Caco-2 (cell line): Measurements from ENCODE around the gene SLC26A9. TPM values are rescaled to one million over a fixed set of nuclear protein-coding genes. Genes with fewer than 3 reads are reported as not detected.

Source experiments
- BruUV-seq: library from RNA; stranded (reverse); fragments of 400-500 nt; replicated peaks from 2 replicates; lab custom pipeline; 2021; lab: Mats Ljungman, UMichigan
- CTCF ChIA-PET: fragments of 300-600 bp; sonication (Branson Sonifier 250); formaldehyde crosslinking; loops from one replicate; lab custom pipeline; 2022; ENCODE audit warnings: antibody characterized with exemption; lab: Charles Lee
- POLR2A ChIA-PET: fragments of 300-600 bp; sonication (Branson Sonifier 250); formaldehyde crosslinking; loops from one replicate; lab custom pipeline; 2022; ENCODE audit warnings: antibody characterized with exemption; lab: Charles Lee
- DNase-seq, 2 experiments: peaks; one replicate each; pipeline versions ENCODE4 v3.0.0 to v3.0.0-alpha.2; 2020 to 2022
- H3K27me3 ChIP-seq: replicated peaks from 2 replicates; pipeline ENCODE4 v1.6.0; 2011; ENCODE audit warnings: low read length; ENCODE audit not compliant: control insufficient read depth, insufficient read depth
- H3K36me3 ChIP-seq: 2 replicates; pipeline ENCODE4 v1.5.1; 2011; ENCODE audit warnings: low read length; ENCODE audit not compliant: control insufficient read depth, insufficient read depth
- H3K4me1 ChIP-seq: fragments of 250-450 bp; sonication (Bioruptor Pico); 2 replicates; pipeline ENCODE4 v1.5.1; 2020; ENCODE audit warnings: mild to moderate bottlenecking
- H3K4me3 ChIP-seq: 2 replicates; pipeline ENCODE4 v1.5.1; 2011; ENCODE audit warnings: low read depth, mild to moderate bottlenecking, control low read depth, low read length
- H3K9me3 ChIP-seq: fragments of 250-450 bp; sonication (Bioruptor Pico); 2 replicates; pipeline ENCODE4 v1.5.1; 2020; ENCODE audit warnings: mild to moderate bottlenecking, moderate library complexity
- H3K27ac Mint-ChIP-seq: one replicate; pipeline ENCODE4 v1.8.0; 2022; ENCODE audit warnings: mixed read lengths; ENCODE audit not compliant: unreplicated experiment
- H3K27me3 Mint-ChIP-seq: one replicate; pipeline ENCODE4 v1.8.0; 2022; ENCODE audit warnings: mixed read lengths; ENCODE audit not compliant: insufficient read depth, unreplicated experiment
- H3K36me3 Mint-ChIP-seq: one replicate; pipeline ENCODE4 v1.8.0; 2022; ENCODE audit warnings: mild to moderate bottlenecking, mixed read lengths; ENCODE audit not compliant: insufficient read depth, unreplicated experiment
- H3K4me1 Mint-ChIP-seq: one replicate; pipeline ENCODE4 v1.8.0; 2022; ENCODE audit warnings: low read depth, mixed read lengths; ENCODE audit not compliant: unreplicated experiment
- H3K4me3 Mint-ChIP-seq: one replicate; pipeline ENCODE4 v1.8.0; 2022; ENCODE audit warnings: mild to moderate bottlenecking, moderate library complexity, mixed read lengths; ENCODE audit not compliant: unreplicated experiment
- H3K9me3 Mint-ChIP-seq: one replicate; pipeline ENCODE4 v1.8.0; 2022; ENCODE audit warnings: mixed read lengths; ENCODE audit not compliant: unreplicated experiment
- intact Hi-C: fragments of 100-400 bp; cut with micrococcal nuclease; formaldehyde crosslinking; loops from one replicate; pipeline ENCODE4 v1.10.0; 2022; ENCODE audit not compliant: unreplicated experiment
- total RNA-seq: library from RNA; stranded (reverse); gene quantifications from 2 replicates; pipeline ENCODE4 v1.2.3, GENCODE V29; 2022
- TF ChIP-seq, protein P1 (sequence below), 2 experiments: fragments of 200-600 bp in 1 of 2; IDR thresholded peaks; 1 replicate in 1 of 2; 2 replicates in 1 of 2; pipeline versions ENCODE4 v1.5.1 to v1.8.0; 2011 to 2022; ENCODE audit warnings: antibody characterized with exemption in 1 of 2, control low read depth in 1 of 2, inconsistent platforms in 1 of 2, low read depth in 1 of 2, low read length in 1 of 2, mild to moderate bottlenecking in 1 of 2, moderate library complexity in 1 of 2; ENCODE audit not compliant: insufficient read depth in 1 of 2, severe bottlenecking in 1 of 2, unreplicated experiment in 1 of 2

Gene SLC26A9
- total RNA-seq, 1 experiment from 2014 or later: not detected

DNA sequence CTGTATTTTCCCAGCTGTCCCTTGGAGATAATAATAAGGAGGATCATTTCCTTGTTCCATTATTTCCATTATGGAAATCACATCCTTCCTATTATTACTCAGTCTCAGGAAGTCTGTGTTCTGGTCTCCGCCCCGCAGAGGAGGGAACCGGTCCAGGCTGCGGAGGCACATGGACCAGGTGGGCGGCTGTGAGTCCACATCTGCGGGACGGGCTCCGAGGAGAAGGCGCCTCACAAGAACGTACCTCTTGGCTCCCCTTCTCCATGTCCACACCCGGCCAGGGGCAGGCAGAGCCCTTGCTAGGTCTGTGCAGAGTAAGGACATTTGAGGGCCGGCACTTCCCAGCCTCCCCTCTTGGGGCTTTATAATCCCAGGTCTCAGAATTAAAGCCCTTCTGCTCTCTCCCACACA lies 45.3 kb upstream of the SLC26A9 start:
- Histone ChIP-seq H3K36me3 (no peaks in the 10 kb centered on the region), H3K4me3 (no peak overlapping the region), H3K9me3 (no peaks in the 10 kb centered on the region), H3K27me3 (no peaks in the 10 kb centered on the region; the same call in 1 of the 2 replicates), H3K4me1 (0 out of 2 replicates have a peak, but pooled peaks cover 4% of the 10 kb centered on the region)
- H3K27me3 Mint-ChIP-seq: peaks cover 16% of the 10 kb centered on the region
- intact Hi-C loops: no loop called here
- H3K4me3 Mint-ChIP-seq: no peak overlapping the region
- no peak for DNase-seq
- no peaks in the 10 kb centered on the region for H3K9me3 Mint-ChIP-seq
- CTCF ChIA-PET: no interaction called here
- no peaks in the 10 kb centered on the region for H3K36me3 Mint-ChIP-seq
- H3K4me1 Mint-ChIP-seq: no peaks in the 10 kb centered on the region
- BruUV-seq: no TSS peak
- POLR2A ChIA-PET: no interaction called here
- TF ChIP-seq, protein P1, sequence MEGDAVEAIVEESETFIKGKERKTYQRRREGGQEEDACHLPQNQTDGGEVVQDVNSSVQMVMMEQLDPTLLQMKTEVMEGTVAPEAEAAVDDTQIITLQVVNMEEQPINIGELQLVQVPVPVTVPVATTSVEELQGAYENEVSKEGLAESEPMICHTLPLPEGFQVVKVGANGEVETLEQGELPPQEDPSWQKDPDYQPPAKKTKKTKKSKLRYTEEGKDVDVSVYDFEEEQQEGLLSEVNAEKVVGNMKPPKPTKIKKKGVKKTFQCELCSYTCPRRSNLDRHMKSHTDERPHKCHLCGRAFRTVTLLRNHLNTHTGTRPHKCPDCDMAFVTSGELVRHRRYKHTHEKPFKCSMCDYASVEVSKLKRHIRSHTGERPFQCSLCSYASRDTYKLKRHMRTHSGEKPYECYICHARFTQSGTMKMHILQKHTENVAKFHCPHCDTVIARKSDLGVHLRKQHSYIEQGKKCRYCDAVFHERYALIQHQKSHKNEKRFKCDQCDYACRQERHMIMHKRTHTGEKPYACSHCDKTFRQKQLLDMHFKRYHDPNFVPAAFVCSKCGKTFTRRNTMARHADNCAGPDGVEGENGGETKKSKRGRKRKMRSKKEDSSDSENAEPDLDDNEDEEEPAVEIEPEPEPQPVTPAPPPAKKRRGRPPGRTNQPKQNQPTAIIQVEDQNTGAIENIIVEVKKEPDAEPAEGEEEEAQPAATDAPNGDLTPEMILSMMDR (IDR thresholded peaks at IDR 0.05; ENCODE audit: insufficient read depth in 1 of 2, low read depth in 1 of 2, low read length in 1 of 2, severe bottlenecking in 1 of 2, unreplicated experiment in 1 of 2): no peak
- H3K27ac Mint-ChIP-seq: no peak overlapping the region

DNA sequence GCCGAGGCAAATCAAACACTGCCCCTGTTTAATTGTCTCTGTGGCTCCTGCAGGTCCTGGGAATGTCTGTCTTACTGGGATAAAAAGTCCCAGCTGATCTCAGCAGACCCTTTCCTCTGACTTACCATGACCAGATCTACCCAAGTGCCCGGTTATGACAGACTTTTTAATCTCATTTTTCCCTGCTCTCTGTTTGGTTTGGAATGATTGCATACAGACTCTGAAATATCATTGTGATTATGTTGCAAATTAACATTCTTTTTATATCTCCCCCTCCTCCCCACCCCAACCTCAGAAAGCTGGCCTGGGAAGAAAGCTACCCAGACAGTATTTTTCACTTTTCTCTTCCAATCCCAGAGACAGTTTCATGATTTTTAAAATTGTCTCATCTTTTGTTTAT lies 43.6 kb upstream of the SLC26A9 start:
- Mint-ChIP-seq H3K27ac (no peak overlapping the region), H3K36me3 (no peaks in the 10 kb centered on the region), H3K4me1 (no peaks in the 10 kb centered on the region), H3K27me3 (peaks cover 19% of the 10 kb centered on the region), H3K4me3 (no peak overlapping the region), H3K9me3 (no peaks in the 10 kb centered on the region)
- H3K4me3 ChIP-seq: no peak overlapping the region
- CTCF ChIA-PET: interaction anchor here (1.0 to 2.1 kb wide), 3 partner anchors 10 to 120 kb away, joined by 3 to 21 read pairs (median 7); no protein-coding TSS in a partner anchor
- no peak for DNase-seq
- no TSS peak for BruUV-seq
- intact Hi-C loops: no loop called here
- H3K27me3 ChIP-seq: no peaks in the 10 kb centered on the region; the same call in 1 of the 2 replicates
- no peaks in the 10 kb centered on the region for H3K9me3 ChIP-seq
- TF ChIP-seq, protein P1 (IDR thresholded peaks at IDR 0.05; ENCODE audit: insufficient read depth in 1 of 2, low read depth in 1 of 2, low read length in 1 of 2, severe bottlenecking in 1 of 2, unreplicated experiment in 1 of 2): no peak
- 0 out of 2 replicates have a peak, but pooled peaks cover 4% of the 10 kb centered on the region for H3K4me1 ChIP-seq
- no peaks in the 10 kb centered on the region for H3K36me3 ChIP-seq
- POLR2A ChIA-PET: no interaction called here

- H3K27ac Mint-ChIP-seq: no peak overlapping the region
- H3K27me3 Mint-ChIP-seq: peaks cover 19% of the 10 kb centered on the region
- Histone ChIP-seq H3K9me3 (no peaks in the 10 kb centered on the region), H3K4me3 (no peak overlapping the region), H3K4me1 (0 out of 2 replicates have a peak, but pooled peaks cover 4% of the 10 kb centered on the region), H3K27me3 (no peaks in the 10 kb centered on the region; the same call in 1 of the 2 replicates), H3K36me3 (no peaks in the 10 kb centered on the region)
- H3K4me3 Mint-ChIP-seq: no peak overlapping the region
- no TSS peak for BruUV-seq
- POLR2A ChIA-PET: interaction anchor here (0.6 kb wide), 1 partner anchor 48 kb away, joined by 3 read pairs; no protein-coding TSS in a partner anchor
- no peaks in the 10 kb centered on the region for H3K36me3 Mint-ChIP-seq
- TF ChIP-seq, protein P1 (IDR thresholded peaks at IDR 0.05; ENCODE audit: insufficient read depth in 1 of 2, low read depth in 1 of 2, low read length in 1 of 2, severe bottlenecking in 1 of 2, unreplicated experiment in 1 of 2): no peak
- DNase-seq: no peak
- no peaks in the 10 kb centered on the region for H3K4me1 Mint-ChIP-seq
- no peaks in the 10 kb centered on the region for H3K9me3 Mint-ChIP-seq
- intact Hi-C loops: no loop called here
- CTCF ChIA-PET: interaction anchor here (1.0 to 2.1 kb wide), 3 partner anchors 9 to 120 kb away, joined by 3 to 21 read pairs (median 7); no protein-coding TSS in a partner anchor
Observed at GRCh38 chr1:205986292-205986691, 43.0 kb upstream of the SLC26A9 start.
